HUES64 (cell line): ENCODE measurements around the gene UTP18.
"Not testable (repeated sequence)": the region's sequence is repeated elsewhere in the genome, so short reads cannot be mapped to it uniquely, and the experiment has no call there.

Experiments
- H3K27ac ChIP-seq: 2 replicates; pipeline ENCODE4 v1.7.0; 2013; ENCODE audit warnings: low read depth, low read length, inconsistent platforms
- H3K27me3 ChIP-seq: 2 replicates; pipeline ENCODE4 v1.6.1; 2013; ENCODE audit warnings: mild to moderate bottlenecking, low read length; ENCODE audit not compliant: insufficient read depth
- H3K36me3 ChIP-seq: 2 replicates; pipeline ENCODE4 v1.6.1; 2013; ENCODE audit warnings: mild to moderate bottlenecking, low read length; ENCODE audit not compliant: insufficient read depth
- H3K4me1 ChIP-seq: 2 replicates; pipeline ENCODE4 v1.6.1; 2013; ENCODE audit warnings: mild to moderate bottlenecking, low read length, moderate library complexity; ENCODE audit not compliant: insufficient read depth
- H3K4me3 ChIP-seq: 2 replicates; pipeline ENCODE4 v1.5.1; 2013; ENCODE audit warnings: mild to moderate bottlenecking, low read length, moderate library complexity
- H3K9ac ChIP-seq: 2 replicates; pipeline ENCODE4 v1.6.1; 2013; ENCODE audit warnings: mild to moderate bottlenecking, low read depth, low read length
- H3K9me3 ChIP-seq: 2 replicates; pipeline ENCODE4 v1.6.1; 2013; ENCODE audit warnings: low read depth, low read length; ENCODE audit not compliant: insufficient read depth
- WGBS: fragments of 150-250, 120-280 bp; methylation state at CpG from one replicate; pipeline ENCODE4 v1.1.7; 2013; ENCODE audit warnings: missing lambda C conversion rate; 5-methylcytosine and 5-hydroxymethylcytosine counted together

Gene UTP18

DNA sequence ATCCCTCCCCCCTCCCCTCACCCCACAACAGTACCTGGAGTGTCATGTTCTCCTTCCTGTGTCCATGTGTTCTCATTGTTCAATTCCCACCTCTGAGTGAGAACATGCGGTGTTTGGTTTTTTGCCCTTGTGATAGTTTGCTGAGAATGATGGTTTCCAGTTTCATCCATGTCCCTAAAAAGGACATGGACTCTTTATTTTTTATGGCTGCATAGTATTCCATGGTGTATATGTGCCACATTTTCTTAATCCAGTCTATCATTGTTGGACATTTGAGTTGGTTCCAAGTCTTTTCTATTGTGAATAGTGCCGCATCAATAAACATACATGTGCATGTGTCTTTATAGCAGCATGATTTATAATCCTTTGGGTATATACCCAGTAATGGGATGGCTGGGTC lies 34.0 kb downstream of the UTP18 start:
- H3K4me3 ChIP-seq, H3K4me1 ChIP-seq, H3K27me3 ChIP-seq, H3K9ac ChIP-seq, H3K9me3 ChIP-seq, H3K27ac ChIP-seq: not testable (repeated sequence)
- 89% methylated on average over 1 of the region's 2 CpGs for WGBS
- peaks cover 72% of the 10 kb centered on the region for H3K36me3 ChIP-seq

DNA sequence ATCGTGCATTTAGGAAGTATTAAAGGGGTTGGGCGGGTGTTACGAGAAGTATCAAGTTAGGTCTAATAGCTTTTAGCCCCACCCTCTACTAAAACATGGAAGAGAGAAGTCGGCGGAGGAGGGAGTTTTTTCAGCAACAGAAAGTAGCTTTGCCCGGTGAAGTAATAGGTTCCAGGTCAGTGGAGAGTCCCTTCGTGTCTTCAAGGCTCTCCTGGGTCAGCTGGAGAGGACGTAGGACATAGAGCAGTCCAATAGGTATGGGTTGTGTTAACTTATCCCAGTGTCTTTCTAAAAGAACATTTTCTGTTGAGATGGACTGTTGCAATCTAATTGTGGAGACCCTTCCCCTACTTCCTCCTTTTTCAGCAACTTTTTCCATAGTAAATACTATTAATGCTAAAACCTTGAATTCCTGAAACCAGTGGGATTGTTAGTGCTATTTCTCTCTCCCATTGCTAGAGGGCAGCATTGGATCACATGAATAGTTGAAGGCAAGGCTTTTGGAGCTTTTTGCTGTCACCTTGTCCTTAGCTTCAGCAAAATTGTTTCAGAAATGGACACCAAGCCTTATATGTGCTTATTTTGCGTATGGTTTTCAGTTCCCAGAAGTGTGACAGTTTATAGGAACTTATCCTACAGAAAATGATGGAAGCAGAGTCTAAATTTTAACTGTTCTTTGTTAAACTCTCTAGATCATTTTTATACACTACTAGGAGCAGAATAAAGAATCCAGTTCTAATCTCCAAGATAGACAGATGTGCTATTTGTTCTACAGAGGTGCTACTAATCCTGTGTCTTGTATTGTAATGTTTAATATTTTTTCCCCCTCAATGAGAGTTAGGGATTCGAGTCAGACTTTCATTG lies 38.4 kb downstream of the UTP18 start:
- WGBS: 70% methylated on average over 7 of the region's 10 CpGs
- H3K36me3 ChIP-seq: peaks cover 37% of the 10 kb centered on the region
- peaks cover 14% of the 10 kb centered on the region; the same call in 1 of the 2 replicates for H3K4me1 ChIP-seq
- peak overlapping the region; percentile 27; the same call in 1 of the 2 replicates for H3K27ac ChIP-seq
- H3K27me3 ChIP-seq: no peaks in the 10 kb centered on the region
- H3K9me3 ChIP-seq: no peaks in the 10 kb centered on the region
- H3K4me3 ChIP-seq: no peak overlapping the region
- H3K9ac ChIP-seq: no peak overlapping the region

DNA sequence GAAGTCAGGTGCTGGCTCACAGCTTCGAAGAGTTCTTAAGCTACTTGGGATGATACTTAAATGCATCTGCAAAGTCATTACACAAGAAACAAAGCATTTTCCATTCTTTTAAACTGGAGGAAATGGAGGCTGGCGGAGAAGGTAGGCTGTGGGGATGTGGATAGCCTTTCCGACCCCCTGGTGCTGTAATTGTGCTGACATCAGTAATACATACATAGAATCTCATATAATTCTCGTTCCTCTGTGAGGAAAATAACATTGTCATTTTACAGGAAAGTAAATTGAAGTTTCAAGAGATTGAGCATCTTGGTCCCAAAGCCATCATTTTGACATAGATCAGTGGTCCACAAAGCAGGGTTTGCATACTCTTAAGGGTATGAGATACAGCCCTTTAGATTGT lies 39.5 kb downstream of the UTP18 start:
- H3K36me3 ChIP-seq: peaks cover 30% of the 10 kb centered on the region
- peaks cover 14% of the 10 kb centered on the region; the same call in 1 of the 2 replicates for H3K4me1 ChIP-seq
- H3K27ac ChIP-seq: no peak overlapping the region
- no peaks in the 10 kb centered on the region for H3K27me3 ChIP-seq
- no peak overlapping the region for H3K9ac ChIP-seq
- 100% methylated on average over 2 of the region's 4 CpGs for WGBS
- no peaks in the 10 kb centered on the region for H3K9me3 ChIP-seq
- H3K4me3 ChIP-seq: no peak overlapping the region

DNA sequence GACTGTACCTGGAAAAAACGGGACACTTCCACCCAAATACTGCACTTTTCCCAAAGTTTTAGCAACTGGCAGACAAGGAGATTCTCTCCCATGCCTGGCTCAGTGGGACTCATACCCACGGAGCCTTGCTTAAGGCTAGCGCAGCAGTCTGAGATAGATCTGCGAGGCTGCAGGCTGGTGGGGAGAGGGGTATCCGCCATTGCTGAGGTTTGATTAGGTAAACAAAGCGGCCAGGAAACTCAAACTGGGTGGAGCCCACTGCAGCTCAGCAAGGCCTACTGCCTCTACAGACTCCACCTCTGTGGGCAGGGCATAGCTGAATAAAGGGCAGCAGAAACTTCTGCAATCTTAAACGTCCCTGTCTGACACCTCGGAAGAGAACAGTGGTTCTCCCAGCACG lies 44.8 kb downstream of the UTP18 start:
- WGBS: 94% methylated on average over 9 of the region's 9 CpGs
- H3K4me3 ChIP-seq: no peak overlapping the region
- H3K4me1 ChIP-seq: peaks cover 11% of the 10 kb centered on the region; the same call in 1 of the 2 replicates
- H3K36me3 ChIP-seq: no peaks in the 10 kb centered on the region
- 0 out of 2 replicates have a peak, but pooled peaks cover 9% of the 10 kb centered on the region for H3K9me3 ChIP-seq
- no peak overlapping the region for H3K9ac ChIP-seq
- no peak overlapping the region for H3K27ac ChIP-seq
- no peaks in the 10 kb centered on the region for H3K27me3 ChIP-seq

DNA sequence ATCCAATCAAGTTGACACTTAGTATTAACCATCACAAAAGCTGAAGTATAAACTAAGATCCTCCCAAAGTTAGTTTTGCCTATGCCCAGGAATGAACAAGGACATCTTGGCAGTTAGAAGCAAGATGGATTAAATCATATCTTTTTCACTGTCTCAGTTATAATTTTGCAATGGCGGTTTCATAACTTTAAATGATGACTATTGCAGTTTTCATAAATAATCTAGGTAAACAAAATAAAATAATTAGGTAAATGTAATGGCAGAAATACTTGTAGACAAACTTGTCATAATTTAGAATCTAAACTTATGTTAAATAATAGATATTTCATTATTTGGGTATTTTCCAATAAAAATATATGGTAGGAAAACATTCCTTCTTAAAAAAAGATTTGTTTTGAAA lies 51.7 kb downstream of the UTP18 start:
- not testable (repeated sequence) for H3K4me1 ChIP-seq, H3K27me3 ChIP-seq, H3K27ac ChIP-seq, H3K36me3 ChIP-seq, H3K9ac ChIP-seq, H3K4me3 ChIP-seq
- H3K9me3 ChIP-seq: peaks cover 13% of the 10 kb centered on the region
- no CpG with 5 or more reads among the region's 1 CpG for WGBS

DNA sequence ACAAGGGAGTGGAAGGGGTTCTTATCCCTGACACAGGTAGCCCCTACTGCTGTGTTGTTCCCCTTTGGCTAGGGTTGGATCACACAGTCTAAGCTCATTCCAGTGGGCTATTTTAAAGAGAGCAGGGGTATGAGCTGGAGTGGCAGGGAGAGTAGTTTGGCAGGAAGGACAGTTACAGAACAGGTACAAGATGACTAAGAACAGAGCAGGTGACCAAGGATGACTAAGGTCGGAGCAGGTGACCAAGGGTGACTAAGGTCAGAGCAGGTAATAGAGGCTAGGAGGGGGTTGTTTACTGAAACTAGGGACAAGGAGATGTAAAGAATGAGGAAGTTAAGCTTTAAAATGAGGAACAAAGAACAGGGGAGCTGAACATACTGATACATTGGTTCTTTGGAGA lies 58.8 kb downstream of the UTP18 start:
- no peaks in the 10 kb centered on the region for H3K27me3 ChIP-seq
- no peak overlapping the region for H3K9ac ChIP-seq
- no peak overlapping the region for H3K4me3 ChIP-seq
- H3K4me1 ChIP-seq: no peaks in the 10 kb centered on the region
- no peaks in the 10 kb centered on the region for H3K36me3 ChIP-seq
- WGBS: 91% methylated on average over 1 of the region's 1 CpG
- H3K27ac ChIP-seq: no peak overlapping the region
- peaks cover 36% of the 10 kb centered on the region for H3K9me3 ChIP-seq

DNA sequence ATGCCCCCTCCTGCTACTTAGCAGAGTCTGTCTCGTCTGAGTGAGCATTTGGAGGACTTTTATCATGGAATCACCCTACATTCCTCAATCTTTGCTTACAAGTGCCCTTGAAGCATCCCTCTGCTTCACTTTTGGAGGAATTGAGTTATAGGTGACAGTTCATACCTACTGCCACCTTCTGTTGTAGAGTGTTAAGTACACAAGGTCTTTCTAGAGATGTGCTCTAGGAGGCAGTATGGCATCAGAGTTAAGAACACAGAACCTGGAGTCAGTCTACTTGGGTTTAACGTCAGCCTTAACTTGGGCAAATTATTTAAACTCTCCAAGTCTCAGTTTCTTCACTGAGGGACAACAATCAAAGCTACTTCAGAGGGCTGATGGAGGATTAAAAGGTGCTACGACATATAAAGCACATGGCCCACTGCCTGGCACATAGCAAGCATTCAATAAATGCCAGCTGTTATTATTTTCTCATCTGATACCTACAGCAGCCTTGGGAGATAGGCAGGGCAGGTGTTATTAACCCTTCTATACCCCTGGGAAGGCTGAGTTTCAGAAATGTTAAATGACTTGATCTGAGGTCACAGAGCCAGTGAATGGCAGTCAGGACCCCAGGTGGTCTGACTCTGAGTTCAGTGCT lies 62.2 kb downstream of the UTP18 start:
- no peak overlapping the region for H3K9ac ChIP-seq
- WGBS: 49% methylated on average over 3 of the region's 3 CpGs

DNA sequence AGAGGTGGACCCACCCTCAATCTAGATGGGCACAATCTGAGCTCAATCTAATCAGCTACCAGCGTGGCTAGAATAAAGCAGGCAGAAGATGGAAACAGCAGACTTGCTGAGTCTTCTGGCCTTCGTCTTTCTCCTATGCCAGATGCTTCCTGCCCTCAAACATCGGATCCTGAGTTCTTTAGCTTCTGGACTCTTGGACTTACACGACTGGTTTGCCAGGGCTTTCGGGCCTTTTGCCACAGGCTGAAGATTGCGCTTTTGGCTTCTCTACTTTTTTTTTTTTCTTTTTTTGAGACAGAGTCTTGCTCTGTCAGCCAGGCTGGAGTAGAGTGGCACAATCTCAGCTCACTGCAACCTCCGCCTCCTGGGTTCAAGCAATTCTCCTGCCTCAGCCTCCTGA lies 65.1 kb downstream of the UTP18 start:
- no peak overlapping the region for H3K4me3 ChIP-seq

More for the DNA sequence above, 62.2 kb downstream of the UTP18 start:
- H3K9me3 ChIP-seq: peaks cover 19% of the 10 kb centered on the region
- H3K36me3 ChIP-seq: no peaks in the 10 kb centered on the region
- no peak overlapping the region for H3K27ac ChIP-seq
- H3K4me1 ChIP-seq: no peaks in the 10 kb centered on the region
- H3K27me3 ChIP-seq: no peaks in the 10 kb centered on the region
- H3K4me3 ChIP-seq: no peak overlapping the region

DNA sequence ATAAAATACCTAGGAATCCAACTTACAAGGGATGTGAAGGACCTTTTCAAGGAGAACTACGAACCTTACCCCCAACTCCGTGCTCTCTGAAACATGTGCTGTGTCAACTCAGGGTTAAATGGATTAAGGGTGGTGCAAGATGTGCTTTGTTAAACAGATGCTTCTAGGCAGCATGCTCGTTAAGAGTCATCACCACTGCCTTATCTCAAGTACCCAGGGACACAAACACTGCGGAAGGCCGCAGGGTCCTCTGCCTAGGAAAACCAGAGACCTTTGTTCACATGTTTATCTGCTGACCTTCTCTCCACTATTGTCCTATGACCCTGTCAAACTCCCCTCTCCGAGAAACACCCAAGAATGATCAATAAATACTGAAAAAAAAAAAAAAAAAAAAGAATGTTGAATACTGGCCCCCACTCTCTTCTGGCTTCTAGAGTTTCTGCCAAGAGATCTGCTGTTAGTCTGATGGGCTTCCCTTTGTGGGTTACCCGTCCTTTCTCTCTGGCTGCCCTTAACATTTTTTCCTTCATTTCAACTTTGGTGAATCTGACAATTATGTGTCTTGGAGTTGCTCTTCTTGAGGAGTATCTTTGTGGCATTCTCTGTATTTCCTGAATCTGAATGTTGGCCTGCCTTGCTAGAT lies 70.6 kb downstream of the UTP18 start:
- not testable (repeated sequence) for H3K4me1 ChIP-seq, H3K4me3 ChIP-seq, H3K27me3 ChIP-seq, H3K9me3 ChIP-seq, H3K9ac ChIP-seq, H3K27ac ChIP-seq, H3K36me3 ChIP-seq
- 80% methylated on average over 6 of the region's 7 CpGs for WGBS

More for the DNA sequence above, 65.1 kb downstream of the UTP18 start:
- no peak overlapping the region for H3K27ac ChIP-seq
- H3K9me3 ChIP-seq: no peaks in the 10 kb centered on the region
- no peaks in the 10 kb centered on the region for H3K36me3 ChIP-seq
- H3K27me3 ChIP-seq: no peaks in the 10 kb centered on the region
- H3K4me1 ChIP-seq: no peaks in the 10 kb centered on the region
- H3K9ac ChIP-seq: no peak overlapping the region
- 94% methylated on average over 7 of the region's 7 CpGs for WGBS

DNA sequence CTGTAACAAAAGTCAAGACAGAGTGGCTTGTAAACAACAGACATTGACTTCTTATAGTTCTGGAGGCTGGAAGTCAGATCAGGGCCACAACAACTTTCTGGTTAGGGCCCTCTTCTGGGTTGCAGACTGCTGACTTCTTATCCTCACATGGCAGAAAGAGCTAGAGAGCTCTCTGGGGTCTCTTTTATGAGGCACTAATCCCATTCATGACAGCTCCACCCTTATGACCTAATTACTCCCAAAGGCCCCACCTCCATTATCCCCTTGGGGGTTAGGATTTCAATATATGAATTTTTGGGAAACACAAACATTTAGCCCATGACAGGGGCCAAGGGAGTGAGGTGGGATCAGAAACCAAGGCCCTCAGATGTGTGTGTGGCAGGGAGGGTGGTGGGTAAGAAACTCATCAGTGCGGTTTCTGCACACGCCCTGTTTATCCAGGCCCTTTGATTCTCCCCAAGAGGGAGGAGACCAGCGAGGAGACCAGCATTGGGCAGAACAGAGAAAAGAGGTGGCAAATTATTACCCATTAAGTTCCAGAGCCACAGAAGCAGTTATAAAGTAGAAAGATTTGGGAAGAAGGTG lies 74.8 kb downstream of the UTP18 start:
- no peak overlapping the region for H3K4me3 ChIP-seq
- H3K9ac ChIP-seq: no peak overlapping the region
- peaks cover 6% of the 10 kb centered on the region; the same call in 1 of the 2 replicates for H3K9me3 ChIP-seq
- H3K4me1 ChIP-seq: no peaks in the 10 kb centered on the region
- H3K27ac ChIP-seq: no peak overlapping the region
- 97% methylated on average over 3 of the region's 3 CpGs for WGBS
- no peaks in the 10 kb centered on the region for H3K27me3 ChIP-seq
- no peaks in the 10 kb centered on the region for H3K36me3 ChIP-seq
